HG02588 (cell line): ENCODE data around the gene FUCA2.
A peak's percentile ranks its signal among the peaks of the same experiment; 100 is the strongest.

Source experiments
- ATAC-seq: cut with Tn5 transposase; IDR thresholded peaks from one replicate; pipeline ENCODE4 v1.9.1; 2021; ENCODE audit warnings: mild to moderate bottlenecking, moderate library complexity; ENCODE audit not compliant: unreplicated experiment

FUCA2 gene

GRCh38 chr6:143510991-143511891, at the start of gene FUCA2:
FUCA2 (minus strand) TSS chr6:143511720; CDS start chr6:143511634, 86 bp downstream.
- peak; percentile 62 for ATAC-seq

GRCh38 chr6:143561105-143561704, 49.7 kb upstream of the FUCA2 start:
- ATAC-seq: no peak

- no peak for ATAC-seq
Observed at GRCh38 chr6:143559051-143559660, 47.6 kb upstream of the FUCA2 start.

- ATAC-seq: no peak
Observed at GRCh38 chr6:143556529-143556928, 45.0 kb upstream of the FUCA2 start.

GRCh38 chr6:143555582-143555981, 44.1 kb upstream of the FUCA2 start:
- no peak for ATAC-seq

- no peak for ATAC-seq
Observed at GRCh38 chr6:143555071-143555492, 43.6 kb upstream of the FUCA2 start.

GRCh38 chr6:143553337-143553736, 41.8 kb upstream of the FUCA2 start:
- ATAC-seq: no peak

GRCh38 chr6:143549949-143550268, 38.4 kb upstream of the FUCA2 start:
- no peak for ATAC-seq

- peak; percentile 55 for ATAC-seq
Observed at GRCh38 chr6:143549221-143549948, 37.9 kb upstream of the FUCA2 start.

- no peak for ATAC-seq
Observed at GRCh38 chr6:143546599-143546998, 35.1 kb upstream of the FUCA2 start.

GRCh38 chr6:143545976-143546547, 34.5 kb upstream of the FUCA2 start:
- ATAC-seq: no peak

- ATAC-seq: no peak
Observed at GRCh38 chr6:143545165-143545564, 33.6 kb upstream of the FUCA2 start.

- ATAC-seq: no peak
Observed at GRCh38 chr6:143544011-143544696, 32.6 kb upstream of the FUCA2 start.

- no peak for ATAC-seq
Observed at GRCh38 chr6:143543435-143543834, 31.9 kb upstream of the FUCA2 start.

GRCh38 chr6:143542888-143543287, 31.4 kb upstream of the FUCA2 start:
- ATAC-seq: no peak

- ATAC-seq: no peak
Observed at GRCh38 chr6:143540192-143540591, 28.7 kb upstream of the FUCA2 start.

GRCh38 chr6:143539734-143540133, 28.2 kb upstream of the FUCA2 start:
- ATAC-seq: no peak

- ATAC-seq: no peak
Observed at GRCh38 chr6:143539106-143539505, 27.6 kb upstream of the FUCA2 start.

GRCh38 chr6:143538374-143538773, 26.9 kb upstream of the FUCA2 start:
- no peak for ATAC-seq
